ENCODE measurements around the gene TEAD4.

Gene TEAD4

GRCh38 chr12:2957816-2958431 is 1.3 kb upstream of the TEAD4 start:
- POLR2A ChIA-PET: interaction anchor here (0.7 kb wide), 1 partner anchor 10 kb away, joined by 3 read pairs; no protein-coding TSS in a partner anchor
- CTCF ChIA-PET: interaction anchor here (1.3 to 2.0 kb wide), 2 partner anchors 10 to 14 kb away, joined by 5 to 9 read pairs; no protein-coding TSS in a partner anchor
- DNase-seq (ENCODE audit: low read depth, low spot score): no peak
- peak overlapping the region; percentile 80 for H3K4me3 ChIP-seq (ENCODE audit: low read depth, low read length)
- TF ChIP-seq, protein P1, sequence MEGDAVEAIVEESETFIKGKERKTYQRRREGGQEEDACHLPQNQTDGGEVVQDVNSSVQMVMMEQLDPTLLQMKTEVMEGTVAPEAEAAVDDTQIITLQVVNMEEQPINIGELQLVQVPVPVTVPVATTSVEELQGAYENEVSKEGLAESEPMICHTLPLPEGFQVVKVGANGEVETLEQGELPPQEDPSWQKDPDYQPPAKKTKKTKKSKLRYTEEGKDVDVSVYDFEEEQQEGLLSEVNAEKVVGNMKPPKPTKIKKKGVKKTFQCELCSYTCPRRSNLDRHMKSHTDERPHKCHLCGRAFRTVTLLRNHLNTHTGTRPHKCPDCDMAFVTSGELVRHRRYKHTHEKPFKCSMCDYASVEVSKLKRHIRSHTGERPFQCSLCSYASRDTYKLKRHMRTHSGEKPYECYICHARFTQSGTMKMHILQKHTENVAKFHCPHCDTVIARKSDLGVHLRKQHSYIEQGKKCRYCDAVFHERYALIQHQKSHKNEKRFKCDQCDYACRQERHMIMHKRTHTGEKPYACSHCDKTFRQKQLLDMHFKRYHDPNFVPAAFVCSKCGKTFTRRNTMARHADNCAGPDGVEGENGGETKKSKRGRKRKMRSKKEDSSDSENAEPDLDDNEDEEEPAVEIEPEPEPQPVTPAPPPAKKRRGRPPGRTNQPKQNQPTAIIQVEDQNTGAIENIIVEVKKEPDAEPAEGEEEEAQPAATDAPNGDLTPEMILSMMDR (IDR thresholded peaks at IDR 0.05; ENCODE audit: insufficient read depth, low read length, missing control alignments): no peak

DNA sequence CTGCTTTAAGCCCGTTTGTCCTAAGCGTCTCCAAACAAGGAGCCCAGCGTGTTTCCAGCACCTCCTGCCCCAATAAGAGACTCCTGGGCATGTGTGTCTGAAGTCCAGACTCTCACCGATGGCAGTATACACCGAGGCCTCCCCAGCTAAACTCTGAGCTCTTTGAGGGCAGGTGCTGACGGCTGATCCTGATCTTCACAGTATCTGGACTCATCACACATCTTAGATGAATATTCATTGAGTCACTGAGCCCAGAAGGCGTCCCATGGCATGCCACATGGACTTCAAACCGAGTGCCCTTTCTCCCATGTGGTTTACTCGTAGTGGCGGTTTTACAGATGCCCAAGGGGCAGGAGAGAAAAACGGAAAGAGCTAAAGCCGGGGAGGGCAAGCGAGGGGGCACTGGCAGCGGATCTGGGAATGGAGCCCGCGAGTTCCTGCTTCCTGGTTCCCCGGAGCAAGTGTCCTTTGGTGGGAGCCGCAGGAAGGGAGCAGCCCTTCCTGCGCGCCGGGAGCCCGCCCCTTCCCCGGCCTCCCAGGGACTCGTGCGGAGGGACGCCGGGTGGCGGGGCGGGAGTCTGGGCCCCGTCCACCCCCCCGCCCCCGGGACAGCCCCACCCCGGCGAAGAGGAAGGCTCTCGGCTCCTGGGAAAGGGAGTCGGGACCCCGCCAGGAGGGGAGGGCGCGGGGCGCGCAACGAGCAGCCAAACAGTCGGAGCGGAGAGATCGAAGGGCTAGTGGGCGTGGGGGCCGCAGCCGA is 585 bp upstream of the TEAD4 start:
- DNase-seq (ENCODE audit: low read depth, low spot score): no peak
- TF ChIP-seq, protein P1 (IDR thresholded peaks at IDR 0.05; ENCODE audit: insufficient read depth, low read length, missing control alignments): no peak
- H3K4me3 ChIP-seq (ENCODE audit: low read depth, low read length): peak overlapping the region; percentile 80
- POLR2A ChIA-PET: interaction anchor here (0.7 to 1.5 kb wide), 3 partner anchors 11 to 81 kb away, joined by 3 to 4 read pairs (median 3); no protein-coding TSS in a partner anchor
- CTCF ChIA-PET: interaction anchor here (1.3 to 2.0 kb wide), 2 partner anchors 11 to 14 kb away, joined by 5 to 9 read pairs; no protein-coding TSS in a partner anchor

GRCh38 chr12:2959505-2960389 is 550 bp downstream of the TEAD4 start:
- CTCF ChIA-PET: interaction anchor here (1.3 kb wide), 1 partner anchor 18 kb away, joined by 3 read pairs; no protein-coding TSS in a partner anchor
- POLR2A ChIA-PET: interaction anchor here (1.0 to 1.5 kb wide), 3 partner anchors 17 to 80 kb away, joined by 3 to 4 read pairs (median 3); no protein-coding TSS in a partner anchor
- peak overlapping the region; percentile 80 for H3K4me3 ChIP-seq (ENCODE audit: low read depth, low read length)
- TF ChIP-seq, protein P1 (IDR thresholded peaks at IDR 0.05; ENCODE audit: insufficient read depth, low read length, missing control alignments): no peak
- DNase-seq (ENCODE audit: low read depth, low spot score): no peak

DNA sequence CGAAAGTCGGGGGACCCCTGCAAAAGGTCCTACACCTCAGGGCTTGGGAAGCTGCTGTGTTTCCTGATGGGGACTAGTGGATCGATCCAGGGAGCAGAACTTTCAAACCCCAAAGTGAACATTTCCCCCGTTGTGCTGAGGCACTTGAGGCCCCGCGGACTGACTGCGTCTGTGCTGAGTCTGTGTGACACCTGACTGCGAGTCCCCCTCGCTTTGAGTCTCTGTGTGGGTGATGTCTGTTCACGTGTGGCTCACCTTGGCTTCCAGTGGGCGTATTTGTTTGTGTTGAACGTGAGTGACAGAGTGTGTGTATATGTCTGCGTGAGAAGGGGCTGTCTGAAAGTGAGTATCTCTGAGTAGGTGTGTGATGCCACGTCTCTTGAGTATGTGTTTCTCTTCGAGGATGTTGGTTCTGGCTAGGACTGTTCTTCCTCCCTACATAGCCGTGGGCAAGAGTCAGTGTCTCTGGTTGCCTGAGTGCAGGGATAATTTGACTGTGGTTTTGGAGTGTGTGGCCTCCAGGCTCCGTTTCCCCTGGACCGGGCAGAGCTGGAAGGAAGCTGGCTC is 1.3 kb downstream of the TEAD4 start:
- ChIA-PET POLR2A (interaction anchor here (1.0 to 1.4 kb wide), 2 partner anchors 17 to 75 kb away, joined by 3 to 6 read pairs; no protein-coding TSS in a partner anchor), CTCF (interaction anchor here (0.8 to 1.3 kb wide), 4 partner anchors 12 to 74 kb away, joined by 3 read pairs; no protein-coding TSS in a partner anchor)
- no peak for DNase-seq (ENCODE audit: low read depth, low spot score)
- TF ChIP-seq, protein P1 (IDR thresholded peaks at IDR 0.05; ENCODE audit: insufficient read depth, low read length, missing control alignments): no peak
- H3K4me3 ChIP-seq (ENCODE audit: low read depth, low read length): peak overlapping the region; percentile 80

GRCh38 chr12:2960996-2961616 is 1.9 kb downstream of the TEAD4 start:
- ChIA-PET POLR2A (interaction anchor here (1.0 to 1.4 kb wide), 2 partner anchors 16 to 76 kb away, joined by 3 to 6 read pairs; no protein-coding TSS in a partner anchor), CTCF (interaction anchor here (0.7 to 1.3 kb wide), 7 partner anchors 10 to 78 kb away, joined by 3 to 4 read pairs (median 3); no protein-coding TSS in a partner anchor)
- no peak for DNase-seq (ENCODE audit: low read depth, low spot score)
- TF ChIP-seq, protein P1 (IDR thresholded peaks at IDR 0.05; ENCODE audit: insufficient read depth, low read length, missing control alignments): no peak
- peak overlapping the region; percentile 80 for H3K4me3 ChIP-seq (ENCODE audit: low read depth, low read length)
